Activated naive CD8-positive, alpha-beta T cell treated with anti-CD3 and anti-CD28 coated beads, Interleukin-2, amount 10 ng/mL, durations not matched to agents 7 days and 5 days (primary cell): ENCODE data around the gene ARHGAP27. TPM values are rescaled to one million over a fixed set of nuclear protein-coding genes. Genes with fewer than 3 reads are reported as not detected.

ENCODE experiments used
- ATAC-seq: fragments of 150-1000 bp; cut with Tn5 transposase; one replicate; pipeline ENCODE4 v1.10.0; 2021; ENCODE audit warnings: low read depth, moderate library complexity
- POLR2A ChIA-PET: fragments of 350-600 bp; sonication (Branson Sonifier 250); formaldehyde crosslinking; loops from one replicate; lab custom pipeline; 2021; ENCODE audit warnings: antibody characterized with exemption; lab: Charles Lee
- DNase-seq: peaks from one replicate; pipeline ENCODE4 v3.0.0; 2021
- H3K27ac Mint-ChIP-seq: one replicate; pipeline ENCODE4 v1.8.0; 2022; ENCODE audit warnings: mild to moderate bottlenecking, mixed read lengths
- H3K27me3 Mint-ChIP-seq: one replicate; pipeline ENCODE4 v1.8.0; 2022; ENCODE audit warnings: mild to moderate bottlenecking, moderate library complexity, mixed read lengths
- H3K36me3 Mint-ChIP-seq: one replicate; pipeline ENCODE4 v1.8.0; 2021; ENCODE audit warnings: mild to moderate bottlenecking, mixed read lengths
- H3K4me1 Mint-ChIP-seq: one replicate; pipeline ENCODE4 v1.8.0; 2021; ENCODE audit warnings: mixed read lengths
- H3K4me3 Mint-ChIP-seq: one replicate; pipeline ENCODE4 v1.8.0; 2022; ENCODE audit warnings: mild to moderate bottlenecking, moderate library complexity, mixed read lengths
- H3K9me3 Mint-ChIP-seq: one replicate; pipeline ENCODE4 v1.8.0; 2021; ENCODE audit warnings: mixed read lengths
- total RNA-seq, 2 experiments: library from RNA; stranded (reverse); gene quantifications; one replicate each; pipeline ENCODE4 v1.2.3, GENCODE V29; 2021

Gene ARHGAP27
- total RNA-seq, 2 experiments from 2014 or later = 99.8 to 114 TPM

DNA sequence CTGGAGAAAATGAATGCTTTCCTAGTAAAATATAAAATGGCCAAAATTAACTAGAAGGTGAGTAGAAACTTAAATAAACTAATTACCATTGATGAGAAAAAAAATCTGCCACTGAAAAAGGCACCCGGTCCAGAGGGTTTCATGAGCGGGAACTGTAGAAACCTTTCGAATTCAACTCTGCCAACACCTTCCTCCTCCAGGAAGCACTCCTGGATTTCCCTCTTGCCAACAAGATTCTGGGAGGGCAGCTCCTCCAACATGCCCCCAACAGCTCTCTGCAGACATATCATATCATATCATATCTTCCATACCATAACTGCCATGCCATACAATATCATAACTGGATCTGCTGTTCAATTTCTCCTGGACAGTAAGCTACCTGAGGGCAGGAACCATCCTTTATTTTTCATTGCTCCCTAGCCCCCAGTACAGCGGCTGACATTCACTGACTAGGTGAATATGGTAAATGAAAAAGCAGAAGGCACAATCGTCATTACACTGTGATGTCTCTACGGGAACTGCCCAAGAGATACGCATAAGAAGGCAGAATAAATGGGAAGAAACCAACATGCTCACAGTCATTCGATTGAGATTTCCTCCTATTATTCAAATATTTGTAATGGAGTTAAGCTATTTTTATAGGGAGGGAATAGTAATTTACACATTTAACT, 9.2 kb downstream of the ARHGAP27 start:
- Mint-ChIP-seq H3K27me3 (no peaks in the 10 kb centered on the region), H3K9me3 (no peaks in the 10 kb centered on the region), H3K4me1 (peaks cover 17% of the 10 kb centered on the region), H3K4me3 (no peak overlapping the region), H3K36me3 (peaks cover 18% of the 10 kb centered on the region), H3K27ac (no peak overlapping the region)
- ATAC-seq = no peak
- DNase-seq = no peak
- POLR2A ChIA-PET = no interaction called here

- H3K27me3 Mint-ChIP-seq = no peaks in the 10 kb centered on the region
- peaks cover 28% of the 10 kb centered on the region for H3K4me1 Mint-ChIP-seq
- no peaks in the 10 kb centered on the region for H3K9me3 Mint-ChIP-seq
- peak overlapping the region; percentile 30 for H3K27ac Mint-ChIP-seq
- DNase-seq (no peak), ATAC-seq (no peak)
- H3K36me3 Mint-ChIP-seq = peaks cover 4% of the 10 kb centered on the region
- POLR2A ChIA-PET = interaction anchor here (0.5 kb wide), 1 partner anchor 106 kb away, joined by 3 read pairs; no protein-coding TSS in a partner anchor
- H3K4me3 Mint-ChIP-seq = no peak overlapping the region
Observed at GRCh38 chr17:45414990-45415881, 17.4 kb downstream of the ARHGAP27 start.

- no peaks in the 10 kb centered on the region for H3K27me3 Mint-ChIP-seq
- POLR2A ChIA-PET = interaction anchor here (0.6 kb wide), 1 partner anchor 101 kb away, joined by 5 read pairs; no protein-coding TSS in a partner anchor
- peaks cover 36% of the 10 kb centered on the region for H3K4me1 Mint-ChIP-seq
- peaks cover 10% of the 10 kb centered on the region for H3K36me3 Mint-ChIP-seq
- H3K4me3 Mint-ChIP-seq = no peak overlapping the region
- H3K9me3 Mint-ChIP-seq = no peaks in the 10 kb centered on the region
- H3K27ac Mint-ChIP-seq = no peak overlapping the region
- DNase-seq (no peak), ATAC-seq (no peak)
Observed at GRCh38 chr17:45413498-45413923, 19.2 kb downstream of the ARHGAP27 start.

DNA sequence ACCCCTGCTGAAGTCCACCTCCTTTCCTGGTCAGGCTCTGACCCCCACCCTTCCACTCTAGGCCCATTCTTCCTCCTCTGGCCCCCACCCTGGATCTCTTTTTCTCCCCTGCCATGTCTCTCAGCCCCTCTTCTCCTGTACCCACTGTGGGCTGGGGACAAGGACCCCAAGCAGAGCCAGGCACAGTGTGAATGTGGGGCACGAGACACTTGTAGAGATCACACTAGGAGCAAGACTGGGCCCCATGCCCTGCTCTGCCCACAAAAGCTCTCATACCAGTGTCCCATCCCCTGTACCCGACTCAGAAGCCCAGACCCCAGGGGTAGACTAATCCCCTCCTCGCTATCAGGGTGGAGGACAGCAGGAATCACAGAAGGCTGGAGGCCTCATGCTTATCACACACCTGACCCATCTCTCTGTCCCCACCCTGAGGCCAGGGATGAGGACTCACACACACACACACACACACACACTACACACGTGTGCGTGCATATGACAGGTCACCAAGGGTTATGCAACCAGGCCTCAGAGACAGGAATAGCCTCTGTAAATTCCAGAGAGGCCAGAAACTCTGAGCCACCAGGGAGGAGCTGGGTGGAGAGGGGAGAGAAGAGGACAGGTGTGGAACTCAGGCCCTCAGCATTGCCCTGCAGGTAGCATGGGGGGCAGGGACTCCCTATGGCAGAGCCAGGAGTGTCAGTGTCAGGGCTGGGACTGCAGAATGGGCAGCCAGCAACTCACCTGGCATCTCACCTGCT, 21.1 kb downstream of the ARHGAP27 start:
- Mint-ChIP-seq H3K4me1 (peaks cover 50% of the 10 kb centered on the region), H3K36me3 (peaks cover 16% of the 10 kb centered on the region), H3K9me3 (no peaks in the 10 kb centered on the region), H3K27me3 (no peaks in the 10 kb centered on the region), H3K27ac (peak overlapping the region; percentile 98), H3K4me3 (peak overlapping the region; percentile 99)
- POLR2A ChIA-PET = interaction anchor here (0.6 kb wide), 1 partner anchor 262 kb away, joined by 3 read pairs; no protein-coding TSS in a partner anchor
- DNase-seq = no peak
- no peak for ATAC-seq

DNA sequence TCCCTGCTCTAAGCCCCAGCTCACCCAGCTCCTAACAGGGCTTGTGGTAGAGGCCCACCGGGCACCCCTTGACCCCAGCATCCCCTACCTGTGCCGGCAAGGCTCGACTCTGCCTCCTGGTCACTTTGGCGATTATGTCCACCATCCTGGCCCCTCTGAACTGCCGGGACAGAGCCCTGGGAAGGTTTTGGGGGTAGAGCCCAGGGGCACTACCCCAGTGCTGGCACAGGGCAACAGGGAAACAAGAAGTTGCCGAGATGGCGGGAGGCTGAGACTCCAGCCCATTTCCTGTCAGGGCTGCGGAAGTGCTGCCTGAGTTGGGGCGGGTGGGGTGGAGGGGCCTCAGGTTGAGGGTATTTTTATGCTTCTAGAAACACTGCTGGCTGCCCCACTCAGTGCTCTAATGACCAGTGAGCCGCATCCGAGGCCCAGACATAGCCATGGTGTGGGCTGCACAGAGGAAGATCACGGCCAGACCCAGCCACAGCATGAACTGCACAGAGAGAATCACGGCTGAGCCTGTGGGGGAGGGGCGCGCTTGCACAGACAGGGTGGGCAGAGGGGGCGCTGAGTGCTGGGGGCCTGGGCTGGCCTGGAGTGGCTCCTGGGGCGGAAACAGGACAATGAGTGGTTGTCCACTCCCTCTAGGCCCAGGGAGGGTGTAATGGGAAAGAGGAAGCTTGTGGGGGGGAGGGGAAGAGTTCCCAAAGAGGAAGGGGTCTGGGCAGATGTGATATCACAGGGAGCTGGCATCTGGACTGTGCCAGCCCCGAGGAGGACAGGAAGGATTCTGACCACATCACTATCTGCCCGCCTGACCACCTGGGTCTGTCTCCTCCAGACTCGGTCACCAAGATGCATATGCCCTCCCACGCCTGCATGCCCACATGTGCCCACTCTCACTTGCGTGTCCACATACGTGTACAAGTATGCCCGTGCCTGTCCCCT, 22.3 kb downstream of the ARHGAP27 start:
- Mint-ChIP-seq H3K27me3 (no peaks in the 10 kb centered on the region), H3K36me3 (peaks cover 21% of the 10 kb centered on the region), H3K27ac (peak overlapping the region; percentile 98), H3K4me1 (peaks cover 48% of the 10 kb centered on the region), H3K4me3 (peak overlapping the region; percentile 99), H3K9me3 (no peaks in the 10 kb centered on the region)
- ATAC-seq (peak; percentile 79), DNase-seq (peak; percentile 72)
- POLR2A ChIA-PET = interaction anchor here (0.6 to 2.2 kb wide), 10 partner anchors 12 to 261 kb away, joined by 3 to 10 read pairs (median 4); partner anchors contain the start of genes ARHGAP27 and FMNL1

DNA sequence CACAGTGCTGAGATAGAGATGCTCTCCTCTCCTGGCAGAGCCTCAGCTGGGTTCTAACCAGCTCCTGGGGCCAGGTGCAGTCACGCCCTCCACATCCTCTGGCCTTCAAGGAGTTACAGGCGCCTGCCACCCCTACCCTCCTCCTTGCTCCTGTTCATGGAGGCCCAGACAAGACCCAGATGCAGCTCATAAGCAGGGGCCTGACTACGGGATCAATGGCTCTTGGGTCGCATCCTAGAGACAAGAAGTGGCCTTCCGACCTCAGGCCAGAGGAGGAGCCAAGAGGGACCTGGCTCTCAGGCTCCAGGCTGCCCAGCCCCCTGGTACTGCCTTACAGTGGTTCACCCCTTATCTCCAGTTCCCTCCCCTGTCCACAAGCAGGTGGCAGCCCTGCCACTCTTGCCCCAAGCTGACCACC, 23.0 kb downstream of the ARHGAP27 start:
- Mint-ChIP-seq H3K4me1 (peaks cover 42% of the 10 kb centered on the region), H3K27ac (peak overlapping the region; percentile 98), H3K36me3 (peaks cover 19% of the 10 kb centered on the region), H3K9me3 (no peaks in the 10 kb centered on the region), H3K4me3 (peak overlapping the region; percentile 99), H3K27me3 (no peaks in the 10 kb centered on the region)
- no peak for DNase-seq
- ATAC-seq = peak; percentile 43
- POLR2A ChIA-PET = interaction anchor here (0.6 to 2.2 kb wide), 11 partner anchors 11 to 188 kb away, joined by 3 to 10 read pairs (median 4); partner anchors contain the start of genes ARHGAP27 and FMNL1

- Mint-ChIP-seq H3K27me3 (no peaks in the 10 kb centered on the region), H3K27ac (peak overlapping the region; percentile 98), H3K4me3 (peak overlapping the region; percentile 99), H3K4me1 (peaks cover 43% of the 10 kb centered on the region), H3K36me3 (peaks cover 25% of the 10 kb centered on the region), H3K9me3 (no peaks in the 10 kb centered on the region)
- ATAC-seq (no peak), DNase-seq (no peak)
- POLR2A ChIA-PET = interaction anchor here (0.6 to 2.2 kb wide), 9 partner anchors 10 to 182 kb away, joined by 3 to 10 read pairs (median 4); partner anchors contain the start of gene ARHGAP27
Observed at GRCh38 chr17:45408611-45409421, 23.9 kb downstream of the ARHGAP27 start.

GRCh38 chr17:45406107-45406506, 26.6 kb downstream of the ARHGAP27 start:
- POLR2A ChIA-PET = no interaction called here
- peaks cover 37% of the 10 kb centered on the region for H3K36me3 Mint-ChIP-seq
- no peak for DNase-seq
- no peaks in the 10 kb centered on the region for H3K27me3 Mint-ChIP-seq
- H3K27ac Mint-ChIP-seq = no peak overlapping the region
- ATAC-seq = no peak
- H3K4me1 Mint-ChIP-seq = peaks cover 32% of the 10 kb centered on the region
- no peaks in the 10 kb centered on the region for H3K9me3 Mint-ChIP-seq
- no peak overlapping the region for H3K4me3 Mint-ChIP-seq

- no peak for DNase-seq
- H3K36me3 Mint-ChIP-seq = peaks cover 39% of the 10 kb centered on the region
- no peak overlapping the region for H3K4me3 Mint-ChIP-seq
- H3K9me3 Mint-ChIP-seq = no peaks in the 10 kb centered on the region
- no peaks in the 10 kb centered on the region for H3K27me3 Mint-ChIP-seq
- no peak for ATAC-seq
- peaks cover 25% of the 10 kb centered on the region for H3K4me1 Mint-ChIP-seq
- no peak overlapping the region for H3K27ac Mint-ChIP-seq
- POLR2A ChIA-PET = interaction anchor here (0.5 kb wide), 1 partner anchor 311 kb away, joined by 3 read pairs; no protein-coding TSS in a partner anchor
Observed at GRCh38 chr17:45405250-45406086, 27.2 kb downstream of the ARHGAP27 start.

GRCh38 chr17:45404870-45405249, 27.8 kb downstream of the ARHGAP27 start:
- Mint-ChIP-seq H3K4me3 (no peak overlapping the region), H3K36me3 (peaks cover 40% of the 10 kb centered on the region), H3K4me1 (peaks cover 23% of the 10 kb centered on the region), H3K27ac (no peak overlapping the region), H3K9me3 (no peaks in the 10 kb centered on the region), H3K27me3 (no peaks in the 10 kb centered on the region)
- POLR2A ChIA-PET = interaction anchor here (0.5 kb wide), 1 partner anchor 311 kb away, joined by 3 read pairs; no protein-coding TSS in a partner anchor
- DNase-seq = no peak
- ATAC-seq = no peak
